GM12864 (cell line): ENCODE results near the gene CCDC66.

Source experiments
- DNase-seq: peaks from one replicate; pipeline ENCODE4 v3.0.0-alpha.2; 2011; ENCODE audit warnings: low read depth
- H3K4me3 ChIP-seq: 2 replicates; pipeline ENCODE4 v1.5.1; 2011; ENCODE audit warnings: mild to moderate bottlenecking, low read depth, low read length, control low read depth
- TF ChIP-seq, protein P1 (sequence below): IDR thresholded peaks from 2 replicates; pipeline ENCODE4 v1.5.1; 2011; ENCODE audit warnings: low read depth, mild to moderate bottlenecking, moderate library complexity, low read length, control low read depth, inconsistent platforms; ENCODE audit errors: missing control alignments

The CCDC66 gene

DNA sequence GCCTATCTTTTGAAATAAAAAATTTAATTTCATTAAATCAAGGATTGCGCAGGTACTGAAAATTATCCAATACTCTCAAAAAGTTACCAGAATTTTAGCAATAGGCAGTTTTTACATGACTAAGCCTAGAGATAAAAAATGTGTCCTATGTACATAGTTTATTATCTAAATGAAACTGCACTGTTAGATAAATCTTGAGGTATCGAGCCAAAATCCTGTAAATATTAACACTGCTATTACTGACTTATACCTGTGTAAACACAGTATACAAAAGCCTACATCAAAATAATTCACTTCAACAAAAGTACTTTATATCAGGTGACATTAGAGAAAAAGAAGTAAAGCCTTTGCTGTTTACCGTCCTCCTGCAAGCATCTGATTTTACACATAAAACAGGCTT is 65.4 kb downstream of the CCDC66 start:
- no peak overlapping the region for H3K4me3 ChIP-seq
- TF ChIP-seq, protein P1, sequence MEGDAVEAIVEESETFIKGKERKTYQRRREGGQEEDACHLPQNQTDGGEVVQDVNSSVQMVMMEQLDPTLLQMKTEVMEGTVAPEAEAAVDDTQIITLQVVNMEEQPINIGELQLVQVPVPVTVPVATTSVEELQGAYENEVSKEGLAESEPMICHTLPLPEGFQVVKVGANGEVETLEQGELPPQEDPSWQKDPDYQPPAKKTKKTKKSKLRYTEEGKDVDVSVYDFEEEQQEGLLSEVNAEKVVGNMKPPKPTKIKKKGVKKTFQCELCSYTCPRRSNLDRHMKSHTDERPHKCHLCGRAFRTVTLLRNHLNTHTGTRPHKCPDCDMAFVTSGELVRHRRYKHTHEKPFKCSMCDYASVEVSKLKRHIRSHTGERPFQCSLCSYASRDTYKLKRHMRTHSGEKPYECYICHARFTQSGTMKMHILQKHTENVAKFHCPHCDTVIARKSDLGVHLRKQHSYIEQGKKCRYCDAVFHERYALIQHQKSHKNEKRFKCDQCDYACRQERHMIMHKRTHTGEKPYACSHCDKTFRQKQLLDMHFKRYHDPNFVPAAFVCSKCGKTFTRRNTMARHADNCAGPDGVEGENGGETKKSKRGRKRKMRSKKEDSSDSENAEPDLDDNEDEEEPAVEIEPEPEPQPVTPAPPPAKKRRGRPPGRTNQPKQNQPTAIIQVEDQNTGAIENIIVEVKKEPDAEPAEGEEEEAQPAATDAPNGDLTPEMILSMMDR = no peak
- DNase-seq = no peak

DNA sequence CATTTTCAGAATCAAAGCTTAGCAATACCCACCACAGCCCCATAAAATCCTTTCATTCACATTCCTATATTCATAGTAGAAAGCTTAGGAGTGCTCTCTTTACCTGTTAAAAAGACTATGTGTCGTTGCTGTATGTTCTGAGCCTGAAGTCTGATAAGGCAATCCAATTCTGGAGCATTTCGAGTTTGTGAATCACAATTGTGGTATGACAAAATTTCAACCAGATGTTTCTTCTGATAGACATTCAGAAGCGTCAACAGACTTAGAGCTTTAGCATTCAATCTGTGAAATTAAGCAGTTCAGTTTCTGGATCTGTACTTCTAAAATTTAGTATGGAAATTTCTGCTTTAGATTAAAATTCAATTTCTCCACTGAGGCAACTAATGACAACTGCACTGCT is 67.8 kb downstream of the CCDC66 start:
- H3K4me3 ChIP-seq = no peak overlapping the region
- TF ChIP-seq, protein P1 = no peak
- no peak for DNase-seq

DNA sequence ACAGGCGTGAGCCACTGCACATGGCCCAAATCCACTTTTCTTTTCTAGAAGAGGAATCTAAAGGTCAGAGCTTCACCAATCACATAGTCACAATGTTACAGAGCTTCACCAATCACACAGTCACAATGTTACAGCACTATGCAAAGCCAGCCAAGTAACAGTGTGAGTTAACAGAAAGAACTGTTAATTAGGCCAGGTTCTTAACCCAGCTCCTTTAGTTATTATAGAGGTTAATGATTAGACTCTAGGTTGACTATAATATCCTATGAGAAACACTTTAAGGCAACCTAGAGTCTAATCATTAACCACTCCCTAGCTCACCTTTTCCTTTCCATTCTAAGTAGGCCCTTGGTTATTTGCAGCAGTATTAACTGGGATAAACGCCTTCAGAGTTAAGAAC is 72.1 kb downstream of the CCDC66 start:
- no peak overlapping the region for H3K4me3 ChIP-seq
- DNase-seq = no peak
- TF ChIP-seq, protein P1 = no peak

DNA sequence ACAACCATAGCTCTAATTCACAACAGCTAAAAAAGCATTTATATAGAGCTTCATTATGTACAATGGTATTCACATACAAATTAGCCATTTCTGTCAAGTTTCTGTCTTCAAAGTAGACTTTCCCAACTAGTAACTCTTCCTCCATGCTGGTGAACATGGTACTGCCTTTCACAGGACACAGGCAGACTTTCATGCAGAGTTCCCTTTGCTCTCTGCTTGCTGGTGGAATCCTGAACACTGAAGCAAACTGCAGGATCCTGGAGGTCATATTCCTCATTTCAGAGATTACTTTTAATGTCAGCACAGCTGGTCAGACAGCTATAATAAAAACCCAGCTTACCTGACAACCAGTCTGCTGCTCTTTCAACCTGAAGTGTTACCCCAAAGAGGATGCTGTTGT is 72.5 kb downstream of the CCDC66 start:
- no peak for DNase-seq
- no peak overlapping the region for H3K4me3 ChIP-seq
- TF ChIP-seq, protein P1 = no peak

DNA sequence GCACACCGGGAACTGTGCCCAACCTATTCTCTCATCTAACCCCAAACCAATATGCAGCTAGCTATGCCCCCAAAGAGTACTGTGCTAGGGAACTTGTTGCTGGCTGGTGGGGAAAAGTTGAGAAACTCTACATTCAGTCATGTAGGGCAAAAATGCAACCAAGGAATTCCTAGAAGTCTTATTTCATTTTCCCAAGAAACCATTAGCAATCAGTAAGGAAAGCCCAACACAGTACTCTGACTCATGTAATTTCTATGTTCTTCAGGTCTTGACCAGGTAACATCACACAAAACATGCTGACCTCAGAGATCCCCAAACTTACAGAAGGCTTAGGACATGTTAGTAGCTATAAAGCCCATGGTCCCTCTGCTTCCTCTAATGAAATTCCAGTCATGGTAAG is 74.0 kb downstream of the CCDC66 start:
- no peak overlapping the region for H3K4me3 ChIP-seq
- DNase-seq = no peak
- TF ChIP-seq, protein P1 = no peak

DNA sequence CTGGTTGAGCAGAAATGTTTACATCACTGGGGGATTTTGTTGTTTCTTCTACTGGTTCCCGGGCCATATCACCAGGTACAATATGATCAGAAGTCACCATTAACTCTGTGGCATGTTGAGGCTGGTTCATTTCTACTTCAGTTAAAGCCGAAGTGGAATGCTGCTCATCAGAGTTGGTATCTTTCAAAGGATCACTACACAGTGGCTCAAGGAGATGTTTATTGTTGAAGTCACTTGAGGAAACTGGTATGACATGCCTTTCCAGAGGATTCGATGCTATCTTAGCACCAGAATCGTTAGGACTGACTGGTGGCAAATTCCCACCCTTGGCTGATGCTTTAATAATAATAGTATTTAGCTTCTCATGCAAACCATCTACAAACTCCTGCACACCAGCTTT is 76.2 kb downstream of the CCDC66 start:
- TF ChIP-seq, protein P1 = no peak
- H3K4me3 ChIP-seq = no peak overlapping the region
- DNase-seq = no peak

DNA sequence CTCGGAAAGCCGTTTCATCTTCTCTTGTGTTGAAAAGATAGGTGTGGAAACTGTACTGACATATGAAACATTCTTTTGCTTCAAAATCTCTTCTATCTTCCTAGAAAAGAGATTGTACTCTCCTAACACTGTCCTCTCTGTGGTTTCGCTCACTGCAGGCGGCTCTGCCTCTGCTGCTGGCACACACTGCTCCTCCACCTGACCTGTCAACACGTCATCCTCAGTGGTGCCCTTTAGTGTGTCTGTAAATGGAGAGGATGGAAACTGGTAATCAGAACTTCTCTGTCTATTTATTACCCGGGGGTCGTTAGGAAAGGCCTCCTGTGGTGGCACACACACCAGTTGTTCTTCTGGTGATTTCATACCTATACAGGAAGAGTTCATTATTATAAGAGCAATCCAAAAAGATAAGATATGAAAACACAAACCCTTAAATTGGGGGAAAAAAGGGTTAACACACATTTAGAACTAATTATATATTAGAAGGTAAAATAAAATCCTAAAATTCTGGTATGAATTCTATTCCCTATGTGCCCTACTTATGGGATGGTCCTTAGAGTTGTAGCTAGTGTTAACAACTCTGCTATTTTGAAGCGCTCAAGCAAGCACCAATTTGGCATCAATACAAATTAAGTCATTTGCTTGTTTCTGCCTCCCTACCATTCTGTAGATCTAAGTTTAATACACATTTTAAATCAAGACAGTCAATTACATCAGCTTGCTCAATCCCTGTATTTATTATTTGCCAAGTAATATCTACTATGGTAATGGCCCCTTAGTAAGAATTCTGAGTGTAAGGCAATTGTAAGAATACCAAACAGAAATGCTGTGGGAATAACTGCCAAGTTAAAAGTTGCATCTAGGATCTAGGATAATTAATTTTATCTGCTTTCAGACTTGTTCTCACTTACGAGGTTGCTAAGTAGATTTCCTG is 76.9 kb downstream of the CCDC66 start:
- no peak for DNase-seq
- H3K4me3 ChIP-seq = no peak overlapping the region
- TF ChIP-seq, protein P1 = no peak
